Parathyroid adenoma (tissue), 2 donors: Measurements from ENCODE around the gene C9.

Experiments used
- H2AFZ ChIP-seq: fragments of 300-600 bp; sonication (generic); one replicate; pipeline ENCODE4 v1.7.0; 2017; ENCODE audit warnings: antibody characterized with exemption, mild to moderate bottlenecking
- H3K27ac ChIP-seq: fragments of 300-600 bp; sonication (generic); one replicate; pipeline ENCODE4 v1.7.0; 2017
- H3K27me3 ChIP-seq: fragments of 300-600 bp; sonication (generic); one replicate; pipeline ENCODE4 v1.7.0; 2017; ENCODE audit warnings: low read length; ENCODE audit not compliant: control insufficient read depth, insufficient read depth
- H3K36me3 ChIP-seq: fragments of 300-600 bp; sonication (generic); one replicate; pipeline ENCODE4 v1.7.0; 2017; ENCODE audit warnings: low read length; ENCODE audit not compliant: control insufficient read depth, insufficient read depth
- H3K4me1 ChIP-seq: fragments of 300-600 bp; sonication (generic); one replicate; pipeline ENCODE4 v1.7.0; 2017; ENCODE audit warnings: control low read depth
- H3K4me2 ChIP-seq: fragments of 300-600 bp; sonication (generic); one replicate; pipeline ENCODE4 v1.7.0; 2017; ENCODE audit warnings: low read length
- H3K4me3 ChIP-seq: fragments of 300-600 bp; sonication (generic); one replicate; pipeline ENCODE4 v1.7.0; 2017; ENCODE audit warnings: low read depth, low read length
- H3K79me2 ChIP-seq: fragments of 300-600 bp; sonication (generic); one replicate; pipeline ENCODE4 v1.7.0; 2017; ENCODE audit warnings: control low read depth
- H3K9ac ChIP-seq: fragments of 300-600 bp; sonication (generic); one replicate; pipeline ENCODE4 v1.7.0; 2017; ENCODE audit warnings: mild to moderate bottlenecking
- H3K9me3 ChIP-seq: fragments of 300-600 bp; sonication (generic); one replicate; pipeline ENCODE4 v1.7.0; 2017; ENCODE audit warnings: low read length; ENCODE audit not compliant: control insufficient read depth
- TF ChIP-seq, protein P1 (sequence below): fragments of 300-600 bp; sonication (generic); IDR thresholded peaks from one replicate; pipeline ENCODE4 v1.7.0; 2017; ENCODE audit warnings: antibody characterized with exemption, mild to moderate bottlenecking
- donor health status: primary hyperparathyroidism.

C9 gene

DNA sequence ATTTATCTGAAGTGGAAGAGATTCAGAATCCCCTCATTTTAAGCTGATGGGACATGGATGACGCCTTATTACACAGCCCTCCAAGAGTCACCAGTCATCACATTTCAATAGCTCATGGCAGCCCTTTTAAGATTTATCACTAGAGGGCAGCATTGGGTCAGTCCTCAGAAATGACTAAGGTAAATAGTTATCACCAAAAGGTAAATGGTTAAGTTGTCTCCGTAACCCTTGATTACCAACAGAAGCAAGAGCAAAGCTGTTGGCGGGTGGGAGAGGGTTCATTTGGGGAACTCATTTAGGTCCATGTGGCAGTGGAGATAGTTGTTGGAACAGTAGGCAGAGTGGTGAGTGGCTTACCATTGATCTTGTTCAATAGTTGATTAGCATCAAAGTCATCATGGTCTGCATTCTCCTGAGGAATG is 12.0 kb upstream of the C9 start:
- Histone ChIP-seq H3K4me3 (no peak overlapping the region), H3K36me3 (no peaks in the 10 kb centered on the region)
- TF ChIP-seq, protein P1, sequence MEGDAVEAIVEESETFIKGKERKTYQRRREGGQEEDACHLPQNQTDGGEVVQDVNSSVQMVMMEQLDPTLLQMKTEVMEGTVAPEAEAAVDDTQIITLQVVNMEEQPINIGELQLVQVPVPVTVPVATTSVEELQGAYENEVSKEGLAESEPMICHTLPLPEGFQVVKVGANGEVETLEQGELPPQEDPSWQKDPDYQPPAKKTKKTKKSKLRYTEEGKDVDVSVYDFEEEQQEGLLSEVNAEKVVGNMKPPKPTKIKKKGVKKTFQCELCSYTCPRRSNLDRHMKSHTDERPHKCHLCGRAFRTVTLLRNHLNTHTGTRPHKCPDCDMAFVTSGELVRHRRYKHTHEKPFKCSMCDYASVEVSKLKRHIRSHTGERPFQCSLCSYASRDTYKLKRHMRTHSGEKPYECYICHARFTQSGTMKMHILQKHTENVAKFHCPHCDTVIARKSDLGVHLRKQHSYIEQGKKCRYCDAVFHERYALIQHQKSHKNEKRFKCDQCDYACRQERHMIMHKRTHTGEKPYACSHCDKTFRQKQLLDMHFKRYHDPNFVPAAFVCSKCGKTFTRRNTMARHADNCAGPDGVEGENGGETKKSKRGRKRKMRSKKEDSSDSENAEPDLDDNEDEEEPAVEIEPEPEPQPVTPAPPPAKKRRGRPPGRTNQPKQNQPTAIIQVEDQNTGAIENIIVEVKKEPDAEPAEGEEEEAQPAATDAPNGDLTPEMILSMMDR: peak; percentile 65

DNA sequence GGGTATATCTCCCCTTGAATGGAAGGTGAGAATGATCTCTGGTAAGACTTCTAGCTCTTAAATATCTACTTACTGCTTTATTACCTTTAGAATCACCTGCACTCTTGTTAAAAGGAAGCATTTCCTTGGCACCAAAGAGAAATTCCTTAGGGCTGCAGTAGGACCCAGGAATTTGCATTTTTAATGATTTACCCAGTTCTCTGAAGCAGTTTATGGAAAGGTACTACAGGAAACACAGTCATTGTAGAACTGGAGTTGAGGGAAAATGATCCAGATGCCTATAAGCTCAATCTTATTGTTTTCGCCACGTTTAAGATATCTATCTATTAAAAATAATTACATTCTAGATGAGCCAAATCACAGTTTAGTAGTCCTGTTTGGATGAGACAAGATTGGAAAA is 9.5 kb upstream of the C9 start:
- H3K4me2 ChIP-seq: no peak overlapping the region
- H3K4me1 ChIP-seq: no peaks in the 10 kb centered on the region
- H3K9me3 ChIP-seq: no peaks in the 10 kb centered on the region
- no peaks in the 10 kb centered on the region for H3K27me3 ChIP-seq
- no peak overlapping the region for H3K27ac ChIP-seq
- no peak overlapping the region for H2AFZ ChIP-seq
- no peak overlapping the region for H3K4me3 ChIP-seq
- H3K36me3 ChIP-seq: no peaks in the 10 kb centered on the region
- no peaks in the 10 kb centered on the region for H3K79me2 ChIP-seq
- H3K9ac ChIP-seq: no peak overlapping the region
- TF ChIP-seq, protein P1: no peak

More for the DNA sequence above, 12.0 kb upstream of the C9 start:
- no peaks in the 10 kb centered on the region for H3K4me1 ChIP-seq
- no peak overlapping the region for H3K9ac ChIP-seq
- H3K27ac ChIP-seq: no peak overlapping the region
- no peaks in the 10 kb centered on the region for H3K9me3 ChIP-seq
- no peaks in the 10 kb centered on the region for H3K27me3 ChIP-seq
- no peak overlapping the region for H2AFZ ChIP-seq
- H3K79me2 ChIP-seq: no peaks in the 10 kb centered on the region
- H3K4me2 ChIP-seq: no peak overlapping the region

DNA sequence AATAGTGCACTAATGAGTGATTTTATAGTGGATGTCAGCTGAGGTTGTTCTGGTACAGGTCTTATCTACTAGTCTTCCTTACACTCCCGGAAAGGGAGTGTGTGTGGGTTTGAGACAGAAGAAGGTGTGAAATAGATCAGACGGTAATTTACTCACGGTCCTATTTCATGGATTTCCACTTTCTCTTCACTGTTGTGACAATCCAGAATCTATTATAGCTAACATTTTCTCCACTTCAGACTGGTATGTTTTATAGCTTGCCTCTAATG is 7.0 kb upstream of the C9 start:
- no peaks in the 10 kb centered on the region for H3K36me3 ChIP-seq
- TF ChIP-seq, protein P1: no peak
- no peak overlapping the region for H3K4me3 ChIP-seq
- H3K4me1 ChIP-seq: no peaks in the 10 kb centered on the region
- no peaks in the 10 kb centered on the region for H3K9me3 ChIP-seq
- H3K4me2 ChIP-seq: no peak overlapping the region
- H3K27ac ChIP-seq: no peak overlapping the region
- H3K27me3 ChIP-seq: no peaks in the 10 kb centered on the region
- H2AFZ ChIP-seq: no peak overlapping the region
- no peak overlapping the region for H3K9ac ChIP-seq
- H3K79me2 ChIP-seq: no peaks in the 10 kb centered on the region

DNA sequence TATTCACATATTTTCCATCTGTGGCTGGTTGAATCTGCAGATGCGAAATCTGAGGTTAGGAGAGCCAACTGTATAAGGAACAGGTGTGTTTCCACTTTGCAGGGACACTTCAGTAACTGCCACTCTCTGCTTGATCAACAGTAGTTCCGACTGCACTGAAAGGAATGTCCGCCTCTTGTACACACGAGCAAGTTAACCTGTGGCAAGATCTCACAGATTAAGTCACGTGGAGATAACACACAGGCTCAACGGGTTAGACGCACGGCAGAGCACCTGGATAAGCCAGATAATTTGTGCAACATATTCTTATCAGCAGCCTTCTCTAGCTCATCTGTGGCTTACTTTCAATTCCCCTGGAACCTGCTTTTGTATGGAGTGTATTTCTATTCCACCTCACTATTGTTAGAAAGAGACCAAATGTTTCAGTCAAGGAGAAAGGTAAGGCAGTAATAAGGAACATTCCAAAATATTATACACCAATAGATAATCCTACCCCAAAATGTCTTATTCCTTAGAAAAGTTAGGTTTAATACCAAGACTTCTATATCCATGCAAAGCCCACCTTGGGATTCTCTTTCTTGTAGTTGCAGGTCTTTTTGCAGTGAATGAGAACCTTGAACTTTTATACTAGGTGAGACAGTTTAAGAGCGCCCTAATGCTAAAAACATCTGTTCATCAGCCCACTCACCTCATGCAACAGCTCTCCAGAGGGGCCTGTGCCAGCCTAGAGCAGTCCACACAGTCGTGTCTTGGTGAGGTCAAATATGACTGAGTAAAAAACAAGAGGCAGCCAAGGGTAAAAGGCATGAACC is 6.5 kb upstream of the C9 start:
- Histone ChIP-seq H3K27me3 (no peaks in the 10 kb centered on the region), H3K4me1 (no peaks in the 10 kb centered on the region), H3K79me2 (no peaks in the 10 kb centered on the region), H3K4me2 (peak overlapping the region; percentile 13), H3K36me3 (no peaks in the 10 kb centered on the region), H3K4me3 (no peak overlapping the region), H3K9me3 (no peaks in the 10 kb centered on the region), H3K9ac (no peak overlapping the region), H3K27ac (no peak overlapping the region), H2AFZ (no peak overlapping the region)
- TF ChIP-seq, protein P1: no peak
